Amniotic epithelial cell (primary cell): ENCODE measurements around the gene NPW.

ENCODE experiments used
- DNase-seq: peaks from one replicate; pipeline ENCODE4 v3.0.0-alpha.2; 2010; ENCODE audit warnings: low read depth

NPW gene

GRCh38 chr16:2053897-2054296 is 34.3 kb downstream of the NPW start:
- no peak for DNase-seq

- DNase-seq, result no peak
These were observed 35.1 kb downstream of the NPW start for GRCh38 chr16:2054543-2055245.

- no peak for DNase-seq
These were observed 36.5 kb downstream of the NPW start for GRCh38 chr16:2056077-2056476.

- no peak for DNase-seq
These were observed 37.3 kb downstream of the NPW start for GRCh38 chr16:2056681-2057407.

GRCh38 chr16:2057438-2057837 is 37.9 kb downstream of the NPW start:
- DNase-seq, result no peak

- DNase-seq, result no peak
These were observed 38.8 kb downstream of the NPW start for GRCh38 chr16:2058420-2058819.

GRCh38 chr16:2058872-2059271 is 39.3 kb downstream of the NPW start:
- peak; percentile 36 for DNase-seq

GRCh38 chr16:2060346-2060745 is 40.8 kb downstream of the NPW start:
- no peak for DNase-seq

GRCh38 chr16:2061023-2061422 is 41.4 kb downstream of the NPW start:
- no peak for DNase-seq

- DNase-seq, result no peak
These were observed 41.9 kb downstream of the NPW start for GRCh38 chr16:2061526-2061925.

GRCh38 chr16:2062801-2063200 is 43.2 kb downstream of the NPW start:
- DNase-seq, result no peak

- DNase-seq, result no peak
These were observed 44.3 kb downstream of the NPW start for GRCh38 chr16:2063861-2064260.

GRCh38 chr16:2064368-2064945 is 44.9 kb downstream of the NPW start:
- no peak for DNase-seq

GRCh38 chr16:2066139-2066538 is 46.6 kb downstream of the NPW start:
- DNase-seq, result no peak
